Stimulated activated CD8-positive, alpha-beta memory T cell treated with anti-CD3 and anti-CD28 coated beads, Interleukin-4, amount 100 ng/mL, for 4 hours (primary cell): ENCODE results near the gene ELMO1.

Source experiments
- DNase-seq, 2 donors: peaks; one replicate each; pipeline ENCODE4 v3.0.0-alpha.2; 2020; ENCODE audit warnings: low read depth in 2 of 2, low spot score in 1 of 2

Gene ELMO1

DNA sequence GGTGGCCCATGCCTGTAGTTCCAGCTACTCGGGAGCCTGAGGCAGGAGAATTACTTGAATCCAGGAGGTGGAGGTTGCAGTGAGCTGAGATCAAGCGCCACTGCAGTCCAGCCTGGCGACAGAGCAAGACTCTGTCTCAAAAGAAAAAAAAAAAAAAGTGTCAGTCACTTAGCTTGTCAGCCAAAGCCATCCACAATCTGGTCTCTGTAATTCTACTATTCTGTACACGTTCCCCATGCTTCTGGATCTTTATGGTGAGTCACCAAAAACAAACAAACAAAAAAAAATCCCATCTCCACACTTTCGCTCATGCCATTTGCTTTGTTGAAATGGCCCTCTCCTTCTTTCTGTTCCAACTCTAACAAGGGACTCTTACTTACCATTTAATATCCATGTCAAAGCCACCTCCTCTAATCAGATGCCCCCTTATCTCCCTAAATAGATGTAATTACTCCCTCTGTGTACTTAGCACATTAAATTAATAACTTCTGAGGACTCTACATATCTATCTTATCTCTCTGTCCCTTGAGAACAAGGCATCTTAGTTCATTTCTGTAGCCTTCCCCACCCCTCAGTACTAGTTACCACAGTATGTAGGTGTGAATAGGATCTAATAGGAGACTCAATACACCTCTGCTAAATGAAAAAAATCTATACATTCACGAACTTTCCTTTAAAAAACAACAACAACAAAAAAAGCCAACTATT is 128.4 kb downstream of the ELMO1 start:
- no peak for DNase-seq

DNA sequence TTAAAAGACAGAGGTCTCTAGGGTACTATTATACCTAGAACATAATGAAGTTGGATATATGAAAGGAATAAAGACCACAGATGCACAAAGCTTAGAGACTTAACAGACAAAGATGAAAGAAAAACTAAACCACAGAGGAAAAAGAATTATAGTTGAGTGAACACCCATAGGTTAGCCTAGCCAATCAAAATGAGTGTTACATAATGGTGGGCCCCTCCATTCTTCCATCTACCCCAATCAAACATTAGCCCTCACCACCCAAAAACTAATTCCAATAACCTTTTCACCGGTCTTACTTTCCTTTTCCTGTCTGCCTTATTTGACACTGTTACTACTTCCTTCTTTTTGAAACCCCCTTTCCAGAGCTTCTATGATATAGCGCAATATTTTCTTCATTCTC is 130.1 kb downstream of the ELMO1 start:
- DNase-seq, result no peak

- DNase-seq, result no peak
These were observed 132.6 kb downstream of the ELMO1 start for GRCh38 chr7:37315772-37316715.

DNA sequence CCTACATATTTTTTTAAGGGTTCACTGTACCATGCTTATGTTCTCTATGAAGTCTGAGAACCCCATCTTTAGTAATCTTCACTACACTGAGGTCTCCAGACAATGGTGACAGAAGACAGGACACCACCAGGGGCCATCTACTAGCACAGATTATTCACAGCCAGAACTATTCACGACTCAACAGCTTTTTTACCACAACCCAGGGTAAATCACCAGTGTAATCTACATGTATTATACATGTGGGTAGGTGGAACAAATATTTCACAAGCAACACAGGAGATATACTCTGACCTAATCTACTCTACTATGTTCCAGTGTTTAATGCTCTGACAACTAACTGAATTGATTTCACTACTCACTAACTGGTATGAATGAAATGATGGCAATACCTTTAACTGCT is 136.1 kb downstream of the ELMO1 start:
- DNase-seq, result no peak

- no peak for DNase-seq
These were observed 137.3 kb downstream of the ELMO1 start for GRCh38 chr7:37311355-37311754.

GRCh38 chr7:37310327-37311080 is 138.2 kb downstream of the ELMO1 start:
- no peak for DNase-seq

DNA sequence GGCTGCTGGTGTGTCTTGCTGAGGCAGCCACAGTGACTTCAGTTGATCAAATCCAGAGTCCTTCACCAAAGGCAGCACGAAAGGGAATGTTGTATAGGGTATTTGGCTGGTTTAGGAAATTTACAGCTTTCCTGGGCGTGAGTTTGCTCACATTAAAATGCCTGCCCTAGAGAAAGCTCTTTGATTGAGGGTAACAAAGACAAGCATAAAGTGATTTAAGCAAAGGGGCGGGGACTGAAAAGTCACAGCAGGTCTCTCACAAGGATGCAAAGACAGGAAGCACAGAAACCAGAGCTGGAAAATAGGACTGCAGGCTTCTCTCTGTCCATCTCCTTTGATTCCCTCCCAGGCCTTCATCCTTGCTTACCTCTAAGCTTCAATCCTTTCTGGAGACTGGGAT is 139.2 kb downstream of the ELMO1 start:
- no peak for DNase-seq

DNA sequence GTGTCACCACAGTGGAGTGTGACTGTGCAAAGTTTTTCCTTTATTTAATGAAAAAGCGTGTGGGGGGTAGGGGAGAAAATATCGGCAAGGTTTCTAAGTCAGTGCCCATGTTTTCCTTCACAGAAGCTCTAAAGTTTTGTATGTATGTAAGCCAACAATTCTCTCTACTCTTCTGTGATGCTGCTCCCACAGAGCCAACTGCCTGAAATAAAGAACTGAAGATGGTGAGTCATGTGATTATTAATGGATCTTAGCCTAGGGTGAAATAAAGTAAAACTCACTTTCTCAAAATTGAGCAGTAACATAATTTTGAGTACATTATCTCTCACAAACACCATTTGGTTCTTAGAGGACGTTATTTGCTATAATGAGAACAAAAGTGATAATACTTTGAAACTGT is 143.7 kb downstream of the ELMO1 start:
- DNase-seq, result no peak

DNA sequence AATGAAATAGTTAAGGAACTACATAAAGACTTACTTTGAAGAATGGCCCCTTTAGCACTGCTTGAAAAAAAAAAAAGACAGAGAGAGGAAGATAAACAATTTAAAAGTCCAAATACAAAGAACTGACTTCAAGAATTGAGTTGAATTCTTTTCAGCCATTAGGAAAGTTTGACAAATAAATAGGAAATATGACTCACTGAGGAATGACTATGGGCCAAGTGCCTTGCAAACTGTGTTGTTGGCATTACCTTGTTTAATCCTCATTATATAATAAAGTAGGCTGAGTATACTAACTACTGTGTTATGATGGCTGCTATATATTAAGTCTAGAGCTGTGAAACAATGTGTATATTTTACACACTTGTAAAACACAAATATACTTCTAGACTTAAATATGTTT is 151.1 kb downstream of the ELMO1 start:
- DNase-seq, result no peak

- DNase-seq, result no peak
These were observed 153.3 kb downstream of the ELMO1 start for GRCh38 chr7:37295401-37295800.

DNA sequence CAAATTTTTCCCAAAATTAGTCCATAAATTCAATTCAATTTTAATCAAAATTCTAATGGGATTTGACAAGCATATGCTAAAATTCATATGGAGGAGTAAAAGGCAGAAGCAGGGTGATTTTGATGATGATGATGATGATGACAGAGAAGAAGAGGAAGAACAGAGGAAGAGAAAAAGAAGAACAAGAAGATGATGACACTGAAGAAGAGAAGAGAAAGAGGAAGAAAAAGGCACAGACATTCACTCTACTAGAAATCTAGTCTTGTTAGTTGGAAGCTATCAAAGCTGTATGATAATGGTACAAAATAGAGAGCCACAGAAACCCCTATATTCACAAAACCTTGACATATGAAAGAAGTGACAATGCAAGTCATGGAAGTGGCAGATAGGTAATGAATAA is 157.9 kb downstream of the ELMO1 start:
- DNase-seq, result no peak

- DNase-seq, result no peak
These were observed 158.9 kb downstream of the ELMO1 start for GRCh38 chr7:37289781-37290180.

DNA sequence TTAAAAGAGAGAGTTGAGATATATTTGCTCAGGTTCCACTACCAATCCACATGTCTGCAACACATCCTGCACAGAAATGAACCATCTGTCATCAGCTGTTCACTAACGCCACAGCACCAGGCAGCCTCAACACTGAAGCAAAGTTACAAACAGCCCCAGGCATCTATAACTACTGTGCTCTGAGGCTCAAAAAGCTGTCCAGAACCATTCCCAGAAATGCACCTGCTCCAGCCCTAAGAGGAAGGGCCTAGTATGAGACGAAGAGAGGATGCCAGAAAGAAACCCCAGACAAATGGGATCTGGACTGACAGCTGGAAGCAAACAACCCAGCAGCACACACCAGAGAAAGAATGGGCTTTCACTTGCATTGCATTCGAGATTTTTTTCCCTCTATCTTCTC is 159.3 kb downstream of the ELMO1 start:
- no peak for DNase-seq

- no peak for DNase-seq
These were observed 161.4 kb downstream of the ELMO1 start for GRCh38 chr7:37287131-37287855.

GRCh38 chr7:37286454-37286832 is 162.2 kb downstream of the ELMO1 start:
- no peak for DNase-seq

DNA sequence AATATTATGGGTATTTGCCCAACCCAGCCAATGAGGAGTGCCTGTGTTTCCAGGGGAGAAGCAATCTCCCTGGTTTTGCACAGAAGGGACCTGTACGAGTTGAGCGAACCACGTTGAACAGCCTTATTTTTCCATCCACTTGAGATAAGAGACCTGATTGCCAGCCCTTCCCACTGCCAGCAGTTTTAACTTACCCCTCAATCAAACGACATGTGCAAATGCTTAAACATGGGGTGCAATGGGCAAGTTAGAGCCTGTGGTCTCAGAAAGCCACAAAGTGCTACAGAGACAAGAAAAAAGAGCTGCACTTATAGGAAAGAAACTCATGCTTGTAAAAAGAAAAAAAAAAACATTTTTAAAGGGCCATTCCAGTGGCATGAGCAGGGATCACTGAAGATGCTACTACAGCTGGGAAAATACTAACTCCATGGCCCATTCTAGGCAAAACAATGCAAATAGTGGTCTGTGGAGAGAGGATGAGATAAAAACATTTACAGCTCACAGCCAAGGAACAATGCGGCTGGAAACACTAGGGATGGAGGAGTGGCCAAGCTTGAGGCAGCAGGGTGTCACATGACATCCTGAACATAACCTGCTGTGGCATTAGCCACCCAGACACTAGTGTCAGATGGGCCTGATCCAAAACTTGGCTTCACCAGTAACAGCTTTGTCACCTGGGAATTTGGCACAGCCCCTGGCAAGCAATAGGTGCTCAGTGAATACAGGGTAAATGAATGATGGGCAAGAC is 162.8 kb downstream of the ELMO1 start:
- DNase-seq, result no peak

DNA sequence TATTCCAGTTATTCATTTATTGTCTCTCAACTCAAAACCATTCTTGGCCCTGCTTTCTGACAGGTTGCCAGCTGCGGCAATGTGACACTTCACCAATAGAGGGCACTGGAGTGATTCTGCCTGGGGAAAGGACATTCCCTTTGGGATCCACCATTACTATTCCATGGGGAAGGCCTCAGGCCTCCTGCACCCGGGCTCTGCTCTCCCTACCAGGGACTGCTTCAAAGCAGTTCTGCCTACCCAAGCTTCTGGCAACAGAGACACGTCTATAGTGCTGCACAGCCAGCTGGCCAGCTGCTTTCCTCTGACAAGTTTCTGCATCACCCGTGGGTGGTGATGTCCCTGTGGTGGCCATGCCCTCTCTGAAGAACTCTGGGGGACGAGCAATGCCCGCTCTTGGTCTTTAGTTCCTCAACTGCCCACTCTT is 163.8 kb downstream of the ELMO1 start:
- no peak for DNase-seq

- no peak for DNase-seq
These were observed 164.4 kb downstream of the ELMO1 start for GRCh38 chr7:37284285-37284684.

- no peak for DNase-seq
These were observed 164.9 kb downstream of the ELMO1 start for GRCh38 chr7:37283716-37284115.

DNA sequence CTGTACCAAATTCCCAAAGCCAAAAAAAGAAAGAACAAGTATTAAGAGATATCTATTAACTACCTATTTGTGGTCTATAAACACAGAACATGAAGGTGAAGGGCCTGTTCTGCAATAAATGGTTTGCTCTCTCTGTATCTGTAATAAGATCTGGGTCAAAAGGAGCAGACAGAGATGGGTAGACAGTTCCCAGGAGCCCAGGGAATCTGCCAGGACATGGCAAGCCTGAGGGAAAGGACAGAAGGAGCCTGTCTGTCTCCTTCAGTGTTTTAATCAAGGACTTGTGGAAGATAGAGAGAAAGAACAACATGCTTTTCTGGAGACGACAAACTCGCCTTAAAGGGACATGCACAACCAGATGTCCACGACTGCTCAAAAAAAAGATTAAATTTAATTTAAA is 165.7 kb downstream of the ELMO1 start:
- DNase-seq, result no peak
